SK-N-SH (cell line): Measurements from ENCODE around the gene CCDC68. TPM values are rescaled to one million over a fixed set of nuclear protein-coding genes. Genes with fewer than 3 reads are reported as not detected.

Experiments
- CTCF ChIP-seq: fragments of 200-600 bp; sonication (generic); IDR thresholded peaks from 2 replicates; pipeline ENCODE4 v1.6.1; 2017; ENCODE audit warnings: antibody characterized with exemption, mild to moderate bottlenecking, moderate library complexity
- EZH2phosphoT487 ChIP-seq: fragments of 200-600 bp; sonication (generic); IDR thresholded peaks from 2 replicates; pipeline ENCODE4 v1.6.1; 2017; ENCODE audit warnings: low read depth, mixed run types, mild to moderate bottlenecking, antibody characterized with exemption, moderate library complexity, borderline replicate concordance
- FOSL2 ChIP-seq: IDR thresholded peaks from 2 replicates; pipeline ENCODE4 v1.4.0; 2012; ENCODE audit warnings: low read depth, mild to moderate bottlenecking, moderate library complexity, borderline replicate concordance
- GABPA ChIP-seq: IDR thresholded peaks from 2 replicates; pipeline ENCODE4 v1.4.0; 2012; ENCODE audit warnings: low read depth, mild to moderate bottlenecking
- GATA2 ChIP-seq: sonication (generic); formaldehyde crosslinking; IDR thresholded peaks from 2 replicates; pipeline ENCODE4 v1.5.0; 2020; ENCODE audit warnings: mild to moderate bottlenecking, missing genetic modification reagents
- MAX ChIP-seq: IDR thresholded peaks from 2 replicates; pipeline ENCODE4 v1.4.0; 2012; ENCODE audit warnings: low read depth
- MXI1 ChIP-seq: IDR thresholded peaks from 2 replicates; pipeline ENCODE4 v1.6.1; 2012; ENCODE audit warnings: mild to moderate bottlenecking, low read depth, low read length, improper control_type of control experiment
- POLR2AphosphoS5 ChIP-seq: IDR thresholded peaks from 2 replicates; pipeline ENCODE4 v1.6.1; 2012; ENCODE audit warnings: low read depth, low read length
- RAD21 ChIP-seq: IDR thresholded peaks from 2 replicates; pipeline ENCODE4 v1.6.1; 2012; ENCODE audit warnings: mild to moderate bottlenecking, low read length
- REST ChIP-seq: IDR thresholded peaks from 2 replicates; pipeline ENCODE4 v1.6.1; 2012; ENCODE audit warnings: mild to moderate bottlenecking, low read depth, low read length, moderate library complexity
- RFX5 ChIP-seq: IDR thresholded peaks from 2 replicates; pipeline ENCODE4 v1.6.1; 2012; ENCODE audit warnings: mild to moderate bottlenecking, improper control_type of control experiment, low read length
- RXRA ChIP-seq: IDR thresholded peaks from 2 replicates; pipeline ENCODE4 v1.4.0; 2012; ENCODE audit warnings: low read depth, mild to moderate bottlenecking, borderline replicate concordance
- SIN3A ChIP-seq: IDR thresholded peaks from 2 replicates; pipeline ENCODE4 v1.6.1; 2012; ENCODE audit warnings: low read depth, mild to moderate bottlenecking, low read length, moderate library complexity, borderline replicate concordance
- SMC3 ChIP-seq: IDR thresholded peaks from 2 replicates; pipeline ENCODE4 v1.6.1; 2012; ENCODE audit warnings: low read depth, low read length, improper control_type of control experiment
- TCF12 ChIP-seq: IDR thresholded peaks from 2 replicates; pipeline ENCODE4 v1.4.0; 2012
- TEAD4 ChIP-seq: IDR thresholded peaks from 2 replicates; pipeline ENCODE4 v1.4.0; 2012; ENCODE audit warnings: mild to moderate bottlenecking, borderline replicate concordance; ENCODE audit not compliant: insufficient read depth
- USF1 ChIP-seq: IDR thresholded peaks from 2 replicates; pipeline ENCODE4 v1.4.0; 2012; ENCODE audit warnings: low read depth, borderline replicate concordance
- ZBTB33 ChIP-seq: IDR thresholded peaks from 2 replicates; pipeline ENCODE4 v1.4.0; 2012; ENCODE audit warnings: low read depth, borderline replicate concordance
- polyA plus RNA-seq, 3 experiments: library from polyadenylated mRNA; depleted of rRNA; stranded (reverse); fragments of >200 nt; gene quantifications; 2 replicates each; pipeline ENCODE4 v1.2.3, GENCODE V29; 2012

CCDC68 gene
- polyA plus RNA-seq, 1 of the 3 experiments (the other 2 are of a cell fraction): not detected

- TF ChIP-seq CTCF: no peak
- no peak for TF ChIP-seq SIN3A
- TF ChIP-seq GATA2 (CRISPR knock-in tag): peak; percentile 96
- TF ChIP-seq TEAD4: 0 out of 2 replicates have a peak, but pooled peaks have one; percentile 29
- peak; percentile 20; the same call in 1 of the 2 replicates for TF ChIP-seq RAD21
- no peak for TF ChIP-seq RFX5
- no peak for TF ChIP-seq USF1
- TF ChIP-seq EZH2phosphoT487: no peak
- TF ChIP-seq GABPA: no peak
- TF ChIP-seq MXI1: no peak
- no peak for TF ChIP-seq REST
- TF ChIP-seq TCF12: peak; percentile 60
- TF ChIP-seq MAX: no peak
- no peak for TF ChIP-seq SMC3
- TF ChIP-seq RXRA: no peak
- no peak for TF ChIP-seq ZBTB33
- TF ChIP-seq FOSL2: no peak
- TF ChIP-seq POLR2AphosphoS5: no peak
Measured at GRCh38 chr18:54956506-54956905, 2.8 kb downstream of the CCDC68 start (continued).
